ENCODE measurements around the gene ATP6V0C. TPM values are rescaled to one million over a fixed set of nuclear protein-coding genes. Genes with fewer than 3 reads are reported as not detected.
A peak's percentile ranks its signal among the peaks of the same experiment; 100 is the strongest.

Gene ATP6V0C
- total and polyA plus RNA-seq, 2 of the 13 experiments (the other 11 are each of a cell fraction or from before 2014, with no cell fraction given): 10.4 to 20.1 TPM

- TF ChIP-seq SRSF9 (IDR thresholded peaks at IDR 0.05; ENCODE audit: borderline replicate concordance, insufficient read depth, low read depth, low read length, poor library complexity, severe bottlenecking) (no peak), HNF4A (CRISPR knock-in tag; IDR thresholded peaks at IDR 0.05) (peak; percentile 91), HNRNPLL (IDR thresholded peaks at IDR 0.05; ENCODE audit: low read depth, low read length, poor library complexity, severe bottlenecking) (peak; percentile 33), GFI1 (CRISPR knock-in tag; IDR thresholded peaks at IDR 0.05; ENCODE audit: borderline replicate concordance) (peak; percentile 71; the same call in 1 of the 2 replicates), FUBP1 (CRISPR knock-in tag; IDR thresholded peaks at IDR 0.05; ENCODE audit: borderline replicate concordance) (no peak), ZNF205 (CRISPR knock-in tag; IDR thresholded peaks at IDR 0.05) (0 out of 2 replicates have a peak, but pooled peaks have one; percentile 54), RNF2 (conservative IDR thresholded peaks at IDR 0.05; ENCODE audit: low read depth) (no peak), TFDP1 (CRISPR knock-in tag; IDR thresholded peaks at IDR 0.05; ENCODE audit: borderline replicate concordance) (peak; percentile 15; the same call in 1 of the 2 replicates), ZNF766 (CRISPR knock-in tag; IDR thresholded peaks at IDR 0.05; ENCODE audit: borderline replicate concordance) (no peak), SOX6 (IDR thresholded peaks at IDR 0.05) (no peak), SOX6 (CRISPR knock-in tag; IDR thresholded peaks at IDR 0.05) (peak; percentile 100), CTCF (CRISPR knock-in tag; IDR thresholded peaks at IDR 0.05) (peak; percentile 86), KDM2A (CRISPR knock-in tag; IDR thresholded peaks at IDR 0.05; ENCODE audit: borderline replicate concordance, low read depth) (peak; percentile 64), ZNF430 (CRISPR knock-in tag; IDR thresholded peaks at IDR 0.05) (no peak; the same call in 1 of the 2 replicates), ZNF230 (CRISPR knock-in tag; IDR thresholded peaks at IDR 0.05) (no peak), STAT5B (CRISPR knock-in tag; IDR thresholded peaks at IDR 0.05) (no peak), POLR2AphosphoS2 (IDR thresholded peaks at IDR 0.05; ENCODE audit: low read depth, low read length) (no peak), FOXO1 (CRISPR knock-in tag; IDR thresholded peaks at IDR 0.05) (peak; percentile 99)
These were observed 10.7 kb downstream of the ATP6V0C start (continued) for GRCh38 chr16:2524339-2524938.
